ENCODE results near the gene SRI. TPM values are rescaled to one million over a fixed set of nuclear protein-coding genes. Genes with fewer than 3 reads are reported as not detected.
"Not testable (repeated sequence)": the region's sequence is repeated elsewhere in the genome, so short reads cannot be mapped to it uniquely, and the experiment has no call there.

Gene SRI
- total RNA-seq, 1 donor from 2014 or later: 114 TPM

GRCh38 chr7:88169717-88170320 is 50.0 kb downstream of the SRI start:
- no peak for FAIRE-seq
- H3K36me3 ChIP-seq (ENCODE audit: control insufficient read depth, insufficient read depth, low read length): no peaks in the 10 kb centered on the region
- no peaks in the 10 kb centered on the region for H3K27me3 ChIP-seq (ENCODE audit: control insufficient read depth, insufficient read depth, low read length)
- peak; percentile 42 for TF ChIP-seq CTCF (IDR thresholded peaks at IDR 0.05; ENCODE audit: insufficient read depth, low read length, severe bottlenecking)
- H3K4me3 ChIP-seq (ENCODE audit: low read depth, low read length): no peak overlapping the region
- peak; percentile 35 for DNase-seq (ENCODE audit: low read depth)

GRCh38 chr7:88167721-88168120 is 52.1 kb downstream of the SRI start:
- no peak for FAIRE-seq
- DNase-seq (ENCODE audit: low read depth): no peak
- no peaks in the 10 kb centered on the region for H3K36me3 ChIP-seq (ENCODE audit: control insufficient read depth, insufficient read depth, low read length)
- TF ChIP-seq CTCF (IDR thresholded peaks at IDR 0.05; ENCODE audit: insufficient read depth, low read length, severe bottlenecking): no peak
- no peak overlapping the region for H3K4me3 ChIP-seq (ENCODE audit: low read depth, low read length)
- no peaks in the 10 kb centered on the region for H3K27me3 ChIP-seq (ENCODE audit: control insufficient read depth, insufficient read depth, low read length)

- H3K36me3 ChIP-seq (ENCODE audit: control insufficient read depth, insufficient read depth, low read length): no peaks in the 10 kb centered on the region
- no peak for DNase-seq (ENCODE audit: low read depth)
- H3K4me3 ChIP-seq (ENCODE audit: low read depth, low read length): no peak overlapping the region
- FAIRE-seq: peak; percentile 82
- no peaks in the 10 kb centered on the region for H3K27me3 ChIP-seq (ENCODE audit: control insufficient read depth, insufficient read depth, low read length)
- TF ChIP-seq CTCF (IDR thresholded peaks at IDR 0.05; ENCODE audit: insufficient read depth, low read length, severe bottlenecking): no peak
These were observed 52.6 kb downstream of the SRI start for GRCh38 chr7:88167223-88167622.

- Histone ChIP-seq H3K4me3 (ENCODE audit: low read depth, low read length) (no peak overlapping the region), H3K36me3 (ENCODE audit: control insufficient read depth, insufficient read depth, low read length) (no peaks in the 10 kb centered on the region), H3K27me3 (ENCODE audit: control insufficient read depth, insufficient read depth, low read length) (no peaks in the 10 kb centered on the region)
- DNase-seq (ENCODE audit: low read depth) (no peak), FAIRE-seq (no peak)
- no peak for TF ChIP-seq CTCF (IDR thresholded peaks at IDR 0.05; ENCODE audit: insufficient read depth, low read length, severe bottlenecking)
These were observed 54.1 kb downstream of the SRI start for GRCh38 chr7:88165697-88166096.

- not testable (repeated sequence) for H3K27me3 ChIP-seq (ENCODE audit: control insufficient read depth, insufficient read depth, low read length); H3K4me3 ChIP-seq (ENCODE audit: low read depth, low read length); FAIRE-seq; DNase-seq (ENCODE audit: low read depth); H3K36me3 ChIP-seq (ENCODE audit: control insufficient read depth, insufficient read depth, low read length)
These were observed 60.1 kb downstream of the SRI start for GRCh38 chr7:88159741-88160140.

- DNase-seq (ENCODE audit: low read depth): no peak
- no peak for FAIRE-seq
These were observed 63.5 kb downstream of the SRI start for GRCh38 chr7:88156356-88156755.

More at GRCh38 chr7:88156356-88156755, 63.5 kb downstream of the SRI start:
- no peak for TF ChIP-seq CTCF (IDR thresholded peaks at IDR 0.05; ENCODE audit: insufficient read depth, low read length, severe bottlenecking)
- H3K27me3 ChIP-seq (ENCODE audit: control insufficient read depth, insufficient read depth, low read length): no peaks in the 10 kb centered on the region
- H3K36me3 ChIP-seq (ENCODE audit: control insufficient read depth, insufficient read depth, low read length): no peaks in the 10 kb centered on the region
- H3K4me3 ChIP-seq (ENCODE audit: low read depth, low read length): no peak overlapping the region

Measured in bronchial epithelial cell (primary cell).